ENCODE results near the gene POP5.

The POP5 gene

GRCh38 chr12:120588948-120589930 lies 8.0 kb upstream of the POP5 start:
- DNase-seq, result no peak

GRCh38 chr12:120588371-120588770 lies 7.2 kb upstream of the POP5 start:
- DNase-seq, result no peak

GRCh38 chr12:120586860-120587259 lies 5.7 kb upstream of the POP5 start:
- DNase-seq, result no peak

GRCh38 chr12:120586206-120586605 lies 5.0 kb upstream of the POP5 start:
- DNase-seq, result no peak

- no peak for DNase-seq
Measured at GRCh38 chr12:120584343-120585149, 3.3 kb upstream of the POP5 start.

- peak; percentile 4 for DNase-seq
Measured at GRCh38 chr12:120583478-120584030, 2.4 kb upstream of the POP5 start.

- no peak for DNase-seq
Measured at GRCh38 chr12:120581998-120582397, 796 bp upstream of the POP5 start.

- DNase-seq, result no peak
Measured at GRCh38 chr12:120579179-120579578, 2.0 kb downstream of the POP5 start.

GRCh38 chr12:120574106-120574505 lies 7.1 kb downstream of the POP5 start:
- no peak for DNase-seq

- DNase-seq, result no peak
Measured at GRCh38 chr12:120573560-120573959, 7.6 kb downstream of the POP5 start.

GRCh38 chr12:120571299-120571698 lies 9.9 kb downstream of the POP5 start:
- no peak for DNase-seq

GRCh38 chr12:120563495-120563894 lies 17.7 kb downstream of the POP5 start:
- DNase-seq, result no peak

GRCh38 chr12:120562906-120563305 lies 18.3 kb downstream of the POP5 start:
- DNase-seq, result no peak

GRCh38 chr12:120557589-120557988 lies 23.6 kb downstream of the POP5 start:
- DNase-seq, result no peak

- DNase-seq, result no peak
Measured at GRCh38 chr12:120554678-120555077, 26.5 kb downstream of the POP5 start.

GRCh38 chr12:120546050-120546386 lies 35.2 kb downstream of the POP5 start:
- DNase-seq, result no peak

- no peak for DNase-seq
Measured at GRCh38 chr12:120544691-120545090, 36.5 kb downstream of the POP5 start.

GRCh38 chr12:120542166-120542565 lies 39.0 kb downstream of the POP5 start:
- DNase-seq, result no peak

GRCh38 chr12:120540445-120540844 lies 40.8 kb downstream of the POP5 start:
- no peak for DNase-seq

- DNase-seq, result no peak
Measured at GRCh38 chr12:120539303-120539702, 41.9 kb downstream of the POP5 start.

GRCh38 chr12:120538281-120539156 lies 42.7 kb downstream of the POP5 start:
- DNase-seq, result no peak

GRCh38 chr12:120537856-120538220 lies 43.4 kb downstream of the POP5 start:
- DNase-seq, result no peak
